Loucy (cell line): ENCODE measurements around the gene ARHGAP26.

Experiments used
- CTCF ChIP-seq: fragments of 200-600 bp; sonication (generic); conservative IDR thresholded peaks from 2 replicates; pipeline ENCODE4 v1.5.1; 2014; ENCODE audit warnings: mild to moderate bottlenecking, antibody characterized with exemption, low read length
- EZH2phosphoT487 ChIP-seq: fragments of 200-600 bp; IDR thresholded peaks from 2 replicates; pipeline ENCODE4 v1.6.1; 2018; ENCODE audit warnings: antibody characterized with exemption, mild to moderate bottlenecking, moderate library complexity, borderline replicate concordance

GRCh38 chr5:143229426-143229895 is 459.3 kb downstream of the ARHGAP26 start:
- no peak for TF ChIP-seq EZH2phosphoT487
- no peak for TF ChIP-seq CTCF
